A172 (cell line): ENCODE measurements around the gene CFAP90. TPM values are rescaled to one million over a fixed set of nuclear protein-coding genes. Genes with fewer than 3 reads are reported as not detected.

Experiments used
- DNase-seq: peaks from one replicate; pipeline ENCODE4 v3.0.0-alpha.2; 2015; ENCODE audit warnings: low spot score
- total RNA-seq: library from RNA; depleted of rRNA; stranded (reverse); fragments of >200 nt; shearing (Covaris generic); gene quantifications from 2 replicates; pipeline ENCODE4 v1.2.3, GENCODE V29; 2014; rRNA removed

The CFAP90 gene
- not detected in 2 replicates for total RNA-seq

DNA sequence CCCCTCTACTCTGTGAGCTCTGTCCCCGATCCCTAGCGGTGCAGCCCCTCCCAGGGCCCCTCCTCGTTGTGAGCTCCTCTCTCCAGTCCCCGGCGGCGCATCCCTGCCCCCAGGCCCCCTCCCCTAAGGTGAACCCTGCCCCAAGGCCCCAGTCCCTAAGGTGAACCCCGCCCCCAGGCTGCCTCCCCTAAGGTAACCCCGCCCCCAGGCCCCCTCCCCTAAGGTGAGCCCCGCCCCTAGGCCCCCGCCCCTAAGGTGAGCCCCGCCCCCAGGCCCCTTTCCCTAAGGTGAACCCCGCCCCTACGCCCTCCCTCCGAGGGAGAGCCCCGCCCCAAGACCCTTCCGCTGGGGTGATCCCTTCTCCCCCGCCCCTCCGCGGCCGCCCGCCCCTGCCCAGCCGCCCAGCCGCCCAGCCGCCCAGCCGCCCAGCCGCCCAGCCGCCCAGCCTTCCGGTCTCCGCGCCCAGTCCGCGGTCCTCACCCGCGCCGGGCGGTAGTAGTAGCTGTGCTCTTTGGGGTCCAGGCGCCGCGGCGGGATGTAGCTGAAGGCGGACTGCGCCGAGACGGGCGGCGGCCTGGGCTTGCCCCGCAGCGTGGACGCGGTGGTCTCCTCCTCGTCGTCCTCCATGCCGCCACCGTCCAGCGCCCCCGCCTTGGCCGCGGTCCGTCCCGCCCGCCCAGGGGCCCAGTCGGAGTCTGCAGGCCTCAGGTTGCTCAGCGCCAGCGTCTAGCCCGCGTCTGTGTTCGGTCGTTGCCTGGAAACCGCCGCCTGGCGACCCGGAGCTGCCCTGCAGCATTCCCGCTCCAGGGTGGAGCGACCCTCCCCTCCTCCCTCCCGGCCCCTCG is at the start of gene CFAP90:
CFAP90 (minus strand) TSS at position 739 of the 845 bp plus-strand sequence; CDS start at position 627, 112 bp downstream.
- no peak for DNase-seq

DNA sequence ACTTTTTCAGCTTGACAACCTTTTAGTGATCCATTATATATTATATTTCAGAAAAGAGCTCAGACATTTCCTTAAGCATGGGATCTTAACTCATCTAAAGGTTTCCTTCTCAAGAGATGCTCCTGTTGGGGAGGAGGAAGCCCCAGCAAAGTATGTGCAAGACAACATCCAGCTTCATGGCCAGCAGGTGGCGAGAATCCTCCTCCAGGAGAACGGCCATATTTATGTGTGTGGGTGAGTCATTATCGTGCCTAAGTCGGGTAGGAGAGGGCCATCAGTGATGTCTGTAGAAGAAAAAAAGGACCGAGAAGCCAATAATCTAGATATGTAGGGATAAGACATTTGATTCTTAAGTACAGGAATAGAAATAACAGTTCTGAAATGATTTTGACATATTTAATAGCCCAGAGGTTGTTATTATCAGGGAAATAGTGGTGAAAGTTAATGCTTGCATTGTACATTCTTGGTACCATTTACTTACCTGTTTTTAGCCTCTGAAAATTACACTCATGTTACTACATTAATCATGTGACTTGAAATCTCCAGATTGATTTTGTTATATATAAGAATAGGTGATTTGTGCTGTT is 46.2 kb upstream of the CFAP90 start:
- peak; percentile 74 for DNase-seq

GRCh38 chr5:7894860-7895259 is 43.9 kb upstream of the CFAP90 start:
- no peak for DNase-seq

GRCh38 chr5:7894439-7894838 is 43.5 kb upstream of the CFAP90 start:
- no peak for DNase-seq

- DNase-seq = no peak
These were observed 38.0 kb upstream of the CFAP90 start for GRCh38 chr5:7888901-7889300.

DNA sequence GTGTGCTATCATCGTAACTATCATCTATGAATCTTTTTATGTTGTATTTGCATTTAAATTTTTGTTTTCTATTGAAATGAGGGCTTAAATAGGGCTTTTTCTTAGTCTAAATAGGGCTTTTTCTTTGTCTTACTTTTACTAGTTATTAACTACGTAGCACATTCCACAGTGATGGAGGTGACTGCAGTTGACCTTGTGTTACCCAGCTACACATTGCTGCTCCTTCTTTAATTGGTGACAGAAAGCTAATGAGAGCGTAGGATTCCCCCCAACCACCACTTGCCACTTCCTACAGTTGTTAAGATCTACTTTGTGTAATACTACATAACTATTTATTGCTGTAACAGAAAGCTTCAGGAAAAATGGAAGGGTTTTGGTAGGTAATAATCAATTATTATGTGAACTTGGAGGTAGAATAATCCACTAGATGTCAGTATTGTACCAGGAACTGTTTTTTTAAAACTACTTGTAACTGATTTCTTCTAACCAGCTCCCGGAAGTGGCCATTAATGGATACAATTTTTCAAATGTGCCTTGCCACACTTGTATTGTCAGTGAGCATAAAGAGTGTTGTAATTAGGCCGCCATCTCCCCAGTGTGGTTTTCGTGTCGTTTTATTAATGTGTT is 36.0 kb upstream of the CFAP90 start:
- DNase-seq = peak; percentile 50

GRCh38 chr5:7884491-7885267 is 33.7 kb upstream of the CFAP90 start:
- no peak for DNase-seq

GRCh38 chr5:7882926-7883325 is 32.0 kb upstream of the CFAP90 start:
- no peak for DNase-seq

DNA sequence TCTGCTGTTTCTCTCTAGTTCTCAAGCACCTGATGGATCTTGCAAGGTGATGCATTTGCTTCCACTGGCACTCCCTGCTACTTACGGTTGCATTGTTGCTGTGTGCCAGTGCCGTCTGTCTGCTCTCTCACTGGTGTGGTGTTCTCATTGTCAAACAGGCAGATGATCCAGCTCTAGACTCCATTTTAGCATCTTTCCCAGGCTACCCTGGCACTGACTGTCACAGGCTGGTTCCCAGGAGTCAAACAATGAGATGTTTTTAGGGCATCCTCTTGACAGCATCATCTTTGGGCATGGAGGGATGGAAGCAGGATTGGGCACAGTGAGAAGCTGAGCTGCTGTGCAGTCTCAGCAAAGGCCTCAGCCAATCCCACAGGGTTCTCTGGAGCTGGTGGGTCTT is 30.9 kb upstream of the CFAP90 start:
- DNase-seq = no peak

DNA sequence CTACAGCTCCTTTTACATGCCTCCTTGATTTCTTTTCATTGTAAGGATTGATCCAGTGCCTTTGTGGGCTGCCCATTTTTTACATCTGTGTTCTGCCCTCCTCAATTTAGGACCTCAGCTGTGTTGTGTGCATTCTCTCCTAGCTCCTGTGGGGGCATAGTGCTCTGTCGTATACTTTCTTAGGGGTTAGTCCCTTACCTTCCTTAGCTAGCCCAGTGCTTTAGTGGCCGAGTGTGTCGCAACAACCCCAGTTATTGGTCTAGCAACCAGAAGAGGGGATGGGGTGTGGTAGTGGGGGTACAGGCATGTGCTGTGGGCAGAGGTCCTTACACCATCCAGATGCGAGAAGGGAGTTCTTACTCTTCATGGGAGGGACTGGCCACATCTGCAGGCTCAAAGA is 30.2 kb upstream of the CFAP90 start:
- no peak for DNase-seq

DNA sequence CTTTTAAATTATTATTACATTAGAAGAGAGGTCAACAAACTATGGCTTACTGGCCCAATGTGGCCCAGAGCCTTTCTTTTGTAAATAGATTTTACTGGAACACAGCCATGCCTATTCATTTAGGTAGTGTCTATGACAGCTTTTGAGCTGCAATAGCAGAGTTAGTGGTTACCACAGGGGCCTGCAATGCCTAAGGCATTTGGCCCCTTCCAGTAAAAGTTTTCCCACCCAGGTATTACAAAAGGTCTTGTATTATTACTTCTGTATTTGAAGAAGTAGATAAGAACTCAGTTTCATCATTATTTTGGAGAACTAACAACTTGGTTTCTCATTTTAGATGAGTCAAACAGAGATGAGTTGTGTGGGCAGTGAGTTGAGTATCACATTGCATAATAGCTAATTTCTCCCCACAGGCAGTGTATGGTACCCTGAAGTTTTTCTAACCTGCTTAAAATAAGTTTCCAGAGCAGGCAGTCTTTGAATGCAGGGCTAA is 27.5 kb upstream of the CFAP90 start:
- DNase-seq = no peak

DNA sequence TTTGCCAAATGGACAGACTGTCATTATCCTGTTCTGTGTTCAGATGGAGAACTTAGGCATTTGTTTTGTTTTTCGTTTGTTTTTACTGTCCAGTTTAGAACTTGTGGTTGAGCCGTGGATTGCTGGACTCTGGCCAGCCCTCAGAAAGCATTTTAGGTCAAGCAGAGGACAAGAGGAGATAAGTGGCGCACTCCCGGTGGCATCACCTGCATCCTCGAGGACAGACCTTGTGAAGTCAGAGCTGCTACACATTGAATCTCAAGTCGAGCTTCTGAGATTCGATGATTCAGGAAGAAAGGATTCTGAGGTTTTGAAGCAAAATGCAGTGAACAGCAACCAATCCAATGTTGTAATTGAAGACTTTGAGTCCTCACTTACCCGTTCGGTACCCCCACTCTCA is 26.9 kb upstream of the CFAP90 start:
- DNase-seq = no peak

- peak; percentile 53 for DNase-seq
These were observed 25.9 kb upstream of the CFAP90 start for GRCh38 chr5:7876867-7877266.

- no peak for DNase-seq
These were observed 24.2 kb upstream of the CFAP90 start for GRCh38 chr5:7875151-7875550.

DNA sequence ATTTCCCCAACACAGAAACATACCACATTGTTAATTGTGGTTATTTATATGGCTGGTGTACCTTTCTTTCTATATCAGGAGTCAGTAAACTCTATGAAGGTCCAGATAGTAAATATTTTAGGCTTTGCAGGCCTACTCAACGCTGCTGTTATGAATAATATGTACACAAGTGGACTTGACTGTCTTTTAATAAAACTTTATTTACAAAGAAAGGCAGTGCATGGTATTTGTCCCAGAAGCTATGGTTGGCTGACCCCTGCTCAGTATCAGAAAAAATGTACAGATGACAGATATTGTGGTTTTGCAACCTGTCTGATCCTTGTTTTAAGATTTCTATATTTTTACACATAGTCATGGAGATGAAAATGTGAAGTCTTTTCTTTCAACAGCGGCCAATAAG is 23.7 kb upstream of the CFAP90 start:
- no peak for DNase-seq

DNA sequence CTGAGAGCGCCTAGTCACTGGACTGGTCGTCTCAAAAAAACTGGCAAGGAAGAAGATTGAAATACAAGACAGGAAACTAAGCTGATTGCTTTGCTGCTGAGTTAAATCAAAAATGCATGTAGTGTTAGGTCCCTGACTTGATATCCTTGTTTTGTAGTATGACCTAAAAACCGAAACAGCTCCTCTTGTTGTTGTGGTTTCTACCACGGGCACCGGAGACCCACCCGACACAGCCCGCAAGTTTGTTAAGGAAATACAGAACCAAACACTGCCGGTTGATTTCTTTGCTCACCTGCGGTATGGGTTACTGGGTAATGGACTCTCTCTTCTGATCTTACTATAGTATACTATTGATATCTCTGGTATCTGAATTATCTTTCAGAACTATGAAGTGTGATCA is 22.3 kb upstream of the CFAP90 start:
- no peak for DNase-seq

GRCh38 chr5:7872517-7873130 is 21.7 kb upstream of the CFAP90 start:
- DNase-seq = no peak

GRCh38 chr5:7871653-7872052 is 20.7 kb upstream of the CFAP90 start:
- no peak for DNase-seq

GRCh38 chr5:7869474-7870136 is 18.7 kb upstream of the CFAP90 start:
- peak; percentile 4 for DNase-seq

GRCh38 chr5:7868773-7869473 is 18.0 kb upstream of the CFAP90 start, which contains the start of the genes FASTKD3 and MTRR:
Gene FASTKD3, minus strand, starts transcription at chr5:7869031. Its CDS starts 948 bp downstream, at chr5:7868083.
Gene MTRR, plus strand, starts transcription at chr5:7869148. Its CDS starts 1,647 bp downstream, at chr5:7870795.
- DNase-seq = peak; percentile 88
